GM04503 (cell line): ENCODE measurements around the gene C19orf25.
"Not testable (repeated sequence)": the region's sequence is repeated elsewhere in the genome, so short reads cannot be mapped to it uniquely, and the experiment has no call there.

Source experiments
- DNase-seq: peaks from one replicate; pipeline ENCODE4 v3.0.0-alpha.2; 2012; ENCODE audit warnings: low read depth

Gene C19orf25

GRCh38 chr19:1512671-1513498 lies 33.9 kb upstream of the C19orf25 start, which contains the start of gene ADAMTSL5:
Gene ADAMTSL5, minus strand, starts transcription at chr19:1513019. Its CDS starts 2,076 bp downstream, at chr19:1510943.
- no peak for DNase-seq

- DNase-seq: no peak
These were observed 32.6 kb upstream of the C19orf25 start for GRCh38 chr19:1511318-1512317.

GRCh38 chr19:1510807-1511206 lies 31.8 kb upstream of the C19orf25 start:
- no peak for DNase-seq

GRCh38 chr19:1510442-1510806 lies 31.4 kb upstream of the C19orf25 start:
- DNase-seq: no peak

- no peak for DNase-seq
These were observed 30.8 kb upstream of the C19orf25 start for GRCh38 chr19:1509602-1510441.

- no peak for DNase-seq
These were observed 29.5 kb upstream of the C19orf25 start for GRCh38 chr19:1508507-1508856.

GRCh38 chr19:1507763-1508506 lies 28.9 kb upstream of the C19orf25 start:
- peak; percentile 58 for DNase-seq

GRCh38 chr19:1507192-1507660 lies 28.2 kb upstream of the C19orf25 start:
- DNase-seq: no peak

GRCh38 chr19:1505991-1506881 lies 27.2 kb upstream of the C19orf25 start:
- DNase-seq: no peak

GRCh38 chr19:1505012-1505411 lies 26.0 kb upstream of the C19orf25 start:
- DNase-seq: no peak

GRCh38 chr19:1503925-1504773 lies 25.1 kb upstream of the C19orf25 start:
- DNase-seq: no peak

- no peak for DNase-seq
These were observed 24.3 kb upstream of the C19orf25 start for GRCh38 chr19:1503089-1503924.

GRCh38 chr19:1502433-1503088 lies 23.5 kb upstream of the C19orf25 start:
- no peak for DNase-seq

- DNase-seq: no peak
These were observed 22.2 kb upstream of the C19orf25 start for GRCh38 chr19:1501200-1501595.

- DNase-seq: not testable (repeated sequence)
These were observed 20.2 kb upstream of the C19orf25 start for GRCh38 chr19:1499231-1499630.

GRCh38 chr19:1497578-1498235 lies 18.7 kb upstream of the C19orf25 start:
- no peak for DNase-seq
